ENCODE measurements around the gene CAMSAP1.

GRCh38 chr9:135950135-135950682, 42.9 kb upstream of the CAMSAP1 start:
- TF ChIP-seq EZH2 (IDR thresholded peaks at IDR 0.05; ENCODE audit: insufficient read depth, poor library complexity, severe bottlenecking) (no peak), EZH2phosphoT487 (IDR thresholded peaks at IDR 0.05; ENCODE audit: insufficient read depth, low read depth) (no peak)

Data from GM23248 (cell line).